CD14-positive monocyte (primary cell): ENCODE data around the gene UMPS. TPM values are rescaled to one million over a fixed set of nuclear protein-coding genes. Genes with fewer than 3 reads are reported as not detected.

Experiments used
- DNase-seq, 3 donors: peaks; one replicate each; pipeline ENCODE4 v3.0.0-alpha.2; 2011 to 2022
- H2AFZ ChIP-seq: 2 replicates; pipeline ENCODE4 v1.6.0; 2012; ENCODE audit warnings: mild to moderate bottlenecking, low read depth, low read length, inconsistent platforms; ENCODE audit not compliant: insufficient read depth, poor library complexity, severe bottlenecking
- H3K27ac ChIP-seq, 2 donors: 1 replicate in 1 of 2; 2 replicates in 1 of 2; pipeline ENCODE4 v1.5.1; 2012 to 2013; ENCODE audit warnings: low read length in 2 of 2, control low read depth in 1 of 2, inconsistent platforms in 1 of 2, low read depth in 1 of 2, mild to moderate bottlenecking in 1 of 2
- H3K27me3 ChIP-seq, 2 donors: one replicate each; pipeline versions ENCODE4 v1.6.0 to v1.6.1; 2011 to 2013; ENCODE audit warnings: low read length in 2 of 2; ENCODE audit not compliant: control insufficient read depth in 2 of 2, insufficient read depth in 2 of 2
- H3K36me3 ChIP-seq, 2 donors: replicated peaks in 1 of 2; 1 replicate in 1 of 2; 2 replicates in 1 of 2; pipeline versions ENCODE4 v1.5.1 to v1.6.1; 2012 to 2013; ENCODE audit warnings: low read length in 2 of 2, control low read depth in 1 of 2, inconsistent platforms in 1 of 2, mild to moderate bottlenecking in 1 of 2; ENCODE audit not compliant: insufficient read depth in 2 of 2, control insufficient read depth in 1 of 2
- H3K4me1 ChIP-seq, 2 donors: 1 replicate in 1 of 2; 2 replicates in 1 of 2; pipeline versions ENCODE4 v1.5.1 to v1.6.1; 2012 to 2013; ENCODE audit warnings: low read length in 2 of 2, control low read depth in 1 of 2, inconsistent platforms in 1 of 2, mild to moderate bottlenecking in 1 of 2, moderate library complexity in 1 of 2; ENCODE audit not compliant: insufficient read depth in 2 of 2, control insufficient read depth in 1 of 2
- H3K4me2 ChIP-seq: replicated peaks from 2 replicates; pipeline ENCODE3; 2012; ENCODE audit warnings: low read length, moderate library complexity, mild to moderate bottlenecking; ENCODE audit not compliant: poor library complexity, severe bottlenecking; ENCODE audit errors: extremely low read depth
- H3K4me3 ChIP-seq, 3 experiments: fragments of 200-600 bp in 1 of 3; sonication (generic) in 1 of 3; replicated peaks in 1 of 3; 1 replicate in 2 of 3; 2 replicates in 1 of 3; pipeline ENCODE4 v1.5.1; 2011 to 2013; ENCODE audit warnings: low read length in 3 of 3, mild to moderate bottlenecking in 3 of 3, control low read depth in 2 of 3, low read depth in 2 of 3, inconsistent platforms in 1 of 3, moderate library complexity in 1 of 3
- H3K79me2 ChIP-seq: 2 replicates; pipeline ENCODE4 v1.6.0; 2012; ENCODE audit warnings: mild to moderate bottlenecking, control low read depth, inconsistent platforms, low read length, moderate library complexity; ENCODE audit not compliant: insufficient read depth
- H3K9ac ChIP-seq: 2 replicates; pipeline ENCODE4 v1.6.0; 2017; ENCODE audit warnings: low read length, mild to moderate bottlenecking; ENCODE audit not compliant: insufficient read depth, poor library complexity, severe bottlenecking
- H3K9me3 ChIP-seq, 2 donors: replicated peaks in 1 of 2; 1 replicate in 1 of 2; 2 replicates in 1 of 2; pipeline versions ENCODE4 v1.5.1 to v1.6.1; 2012 to 2013; ENCODE audit warnings: low read length in 2 of 2, control low read depth in 1 of 2; ENCODE audit not compliant: control insufficient read depth in 1 of 2, insufficient read depth in 1 of 2
- H4K20me1 ChIP-seq: 2 replicates; pipeline ENCODE4 v1.6.0; 2012; ENCODE audit warnings: mild to moderate bottlenecking, low read length, control low read depth, moderate library complexity; ENCODE audit not compliant: insufficient read depth
- H3K27ac Mint-ChIP-seq, 7 donors: one replicate each; pipeline ENCODE4 v1.8.0; 2020; ENCODE audit warnings: mild to moderate bottlenecking in 7 of 7, mixed read lengths in 7 of 7, moderate library complexity in 6 of 7, inconsistent platforms in 2 of 7
- H3K27me3 Mint-ChIP-seq, 3 donors: one replicate each; pipeline ENCODE4 v1.8.0; 2021 to 2022; ENCODE audit warnings: low read depth in 3 of 3, mild to moderate bottlenecking in 3 of 3, mixed read lengths in 3 of 3, moderate library complexity in 3 of 3, inconsistent platforms in 1 of 3
- H3K36me3 Mint-ChIP-seq, 2 donors: one replicate each; pipeline ENCODE4 v1.8.0; 2020; ENCODE audit warnings: mixed read lengths in 2 of 2, inconsistent platforms in 1 of 2, mild to moderate bottlenecking in 1 of 2
- H3K4me1 Mint-ChIP-seq: one replicate; pipeline ENCODE4 v1.8.0; 2020; ENCODE audit warnings: mild to moderate bottlenecking, mixed read lengths
- H3K4me3 Mint-ChIP-seq, 2 donors: one replicate each; pipeline ENCODE4 v1.8.0; 2020; ENCODE audit warnings: mild to moderate bottlenecking in 2 of 2, mixed read lengths in 2 of 2, moderate library complexity in 1 of 2
- H3K9me3 Mint-ChIP-seq, 7 donors: one replicate each; pipeline ENCODE4 v1.8.0; 2020 to 2022; ENCODE audit warnings: mixed read lengths in 7 of 7, mild to moderate bottlenecking in 6 of 7, moderate library complexity in 6 of 7, inconsistent platforms in 2 of 7
- CTCF ChIP-seq: fragments of 200-600 bp; IDR thresholded peaks from one replicate; pipeline ENCODE4 v1.8.0; 2022; ENCODE audit warnings: antibody characterized with exemption, mild to moderate bottlenecking
- whole genome bisulfite sequencing: methylation state at CpG from one replicate; pipeline ENCODE4 v1.1.5; 2013; ENCODE audit warnings: missing lambda C conversion rate; ENCODE audit not compliant: insufficient coverage; 5-methylcytosine and 5-hydroxymethylcytosine counted together
- intact Hi-C, 2 donors: fragments of 100-400 bp; cut with micrococcal nuclease; formaldehyde crosslinking; loops; one replicate each; pipeline versions ENCODE4 v1.15.0 to v1.15.1; 2023
- polyA plus RNA-seq, 3 donors: library from polyadenylated mRNA; depleted of rRNA in 1 of 3; unstranded in 2 of 3; stranded (reverse) in 1 of 3; fragments of 300-500 nt in 2 of 3; fragments of >200 nt in 1 of 3; fragmentation: Illumina TruSeq in 2 of 3; gene quantifications; 1 replicate in 2 of 3; 2 replicates in 1 of 3; pipeline ENCODE4 v1.2.3, GENCODE V29; 2012 to 2021

Gene UMPS
- polyA plus RNA-seq, 3 donors, result 4.6 to 13.5 (median 9.1) TPM

- Mint-ChIP-seq H3K27ac (peak overlapping the region in 1 of 7 donors; percentile 5), H3K4me3 (no peak overlapping the region), H3K4me1 (peaks cover 5% of the 10 kb centered on the region), H3K36me3 (no peaks in the 10 kb centered on the region), H3K27me3 (peaks cover 0 to 4% (median 4%) of the 10 kb centered on the region in 3 donors), H3K9me3 (no peaks in the 10 kb centered on the region)
- TF ChIP-seq CTCF, result no peak
- H3K27ac ChIP-seq, result no peak overlapping the region
- no peaks in the 10 kb centered on the region for H3K9me3 ChIP-seq
- no peaks in the 10 kb centered on the region for H3K27me3 ChIP-seq
- H2AFZ ChIP-seq, result no peak overlapping the region
- H3K4me3 ChIP-seq, result no peak overlapping the region
- H3K36me3 ChIP-seq, result no peaks in the 10 kb centered on the region
- no peak for DNase-seq
- no peaks in the 10 kb centered on the region for H3K79me2 ChIP-seq
- H3K4me2 ChIP-seq, result no peak overlapping the region
- 80% methylated on average over 1 of the region's 6 CpGs for WGBS
- no peak overlapping the region for H3K9ac ChIP-seq
- no peaks in the 10 kb centered on the region for H4K20me1 ChIP-seq
- H3K4me1 ChIP-seq, result peaks cover 3 to 7% of the 10 kb centered on the region in 2 donors
- intact Hi-C loops, result loop anchor here (1.0 to 2.0 kb wide), 2 partner anchors 139 kb away; no protein-coding TSS in a partner anchor
Measured at GRCh38 chr3:124761935-124762660, 31.8 kb downstream of the UMPS start.

- 98% methylated on average over 4 of the region's 4 CpGs for WGBS
- H3K9me3 ChIP-seq, result no peaks in the 10 kb centered on the region
- no peak overlapping the region for H3K27ac ChIP-seq
- H3K36me3 Mint-ChIP-seq, result no peaks in the 10 kb centered on the region
- no peak for TF ChIP-seq CTCF
- H3K9me3 Mint-ChIP-seq, result no peaks in the 10 kb centered on the region
- no peak overlapping the region for H3K4me3 Mint-ChIP-seq
- no peak overlapping the region for H3K9ac ChIP-seq
- H3K4me1 Mint-ChIP-seq, result peaks cover 5% of the 10 kb centered on the region
- no peaks in the 10 kb centered on the region for H3K79me2 ChIP-seq
- no peaks in the 10 kb centered on the region for H4K20me1 ChIP-seq
- no peak overlapping the region for H2AFZ ChIP-seq
- intact Hi-C loops, result no loop called here
- peaks cover 0 to 4% (median 4%) of the 10 kb centered on the region in 3 donors for H3K27me3 Mint-ChIP-seq
- H3K27ac Mint-ChIP-seq, result no peak overlapping the region
- DNase-seq, result no peak
- H3K27me3 ChIP-seq, result no peaks in the 10 kb centered on the region
- peaks cover 3 to 7% of the 10 kb centered on the region in 2 donors for H3K4me1 ChIP-seq
- no peak overlapping the region for H3K4me3 ChIP-seq
- H3K4me2 ChIP-seq, result no peak overlapping the region
- no peaks in the 10 kb centered on the region for H3K36me3 ChIP-seq
Measured at GRCh38 chr3:124762661-124763011, 32.4 kb downstream of the UMPS start.
